Lung (tissue), 12 donors: Measurements from ENCODE around the gene CIBAR2. TPM values are rescaled to one million over a fixed set of nuclear protein-coding genes. Genes with fewer than 3 reads are reported as not detected.

Experiments
- ATAC-seq: fragments of 200-7000 bp; cut with Tn5 transposase; one replicate; pipeline ENCODE4 v1.9.1; 2020; ENCODE audit warnings: moderate number of reproducible peaks; ENCODE audit not compliant: insufficient read depth, low FRiP score
- DNase-seq, 3 donors: peaks; one replicate each; pipeline ENCODE4 v3.0.0-alpha.2; 2013 to 2017
- H3K27ac ChIP-seq, 2 donors: one replicate each; pipeline ENCODE4 v1.5.1; 2013; ENCODE audit warnings: mild to moderate bottlenecking in 2 of 2, moderate library complexity in 2 of 2, control low read depth in 1 of 2, inconsistent platforms in 1 of 2, low read depth in 1 of 2, low read length in 1 of 2
- H3K27me3 ChIP-seq, 3 donors: one replicate each; pipeline ENCODE4 v1.5.1; 2013; ENCODE audit warnings: low read length in 2 of 3; ENCODE audit not compliant: control insufficient read depth in 3 of 3, insufficient read depth in 3 of 3
- H3K36me3 ChIP-seq, 4 donors: one replicate each; pipeline ENCODE4 v1.5.1; 2013; ENCODE audit warnings: low read length in 4 of 4, mild to moderate bottlenecking in 1 of 4, moderate library complexity in 1 of 4; ENCODE audit not compliant: control insufficient read depth in 4 of 4, insufficient read depth in 4 of 4
- H3K4me1 ChIP-seq, 5 donors: one replicate each; pipeline ENCODE4 v1.5.1; 2013; ENCODE audit warnings: low read length in 5 of 5, mild to moderate bottlenecking in 2 of 5, moderate library complexity in 1 of 5; ENCODE audit not compliant: control insufficient read depth in 5 of 5, insufficient read depth in 5 of 5
- H3K4me3 ChIP-seq: one replicate; pipeline ENCODE4 v1.5.1; 2013; ENCODE audit warnings: mild to moderate bottlenecking, control low read depth, moderate library complexity
- H3K9ac ChIP-seq, 2 donors: one replicate each; pipeline ENCODE4 v1.5.1; 2013; ENCODE audit warnings: low read length in 2 of 2, control low read depth in 1 of 2; ENCODE audit not compliant: insufficient read depth in 1 of 2
- H3K9me3 ChIP-seq, 4 donors: one replicate each; pipeline ENCODE4 v1.5.1; 2013; ENCODE audit warnings: low read length in 3 of 4, mild to moderate bottlenecking in 1 of 4, moderate library complexity in 1 of 4; ENCODE audit not compliant: control insufficient read depth in 4 of 4, insufficient read depth in 3 of 4
- WGBS, 2 donors: extraction: QIAGEN DNeasy Blood & Tissue Kit; methylation state at CpG; one replicate each; pipeline ENCODE4 v1.1.7; 2013; 5-methylcytosine and 5-hydroxymethylcytosine counted together
- polyA plus RNA-seq, 2 donors: library from polyadenylated mRNA; stranded (reverse); fragments of 200-250 nt; gene quantifications; one replicate each; pipeline ENCODE4 v1.2.1, GENCODE V29; 2013
- total RNA-seq, 2 donors: library from RNA; depleted of rRNA in 1 of 2; stranded (reverse); fragments of >200 nt in 1 of 2; gene quantifications; one replicate each; pipeline ENCODE4 v1.2.1, GENCODE V29; 2014 to 2021
- TF ChIP-seq, protein P1 (sequence below): IDR thresholded peaks from 2 replicates; pipeline ENCODE4 v1.5.1; 2012; ENCODE audit warnings: mild to moderate bottlenecking; ENCODE audit errors: control extremely low read depth, extremely low read depth
- donor health status: control.
- donor health status: control.
- donor health status: Bipolar disorder and iron deficiency.
- donor health status: healthy.
- donor health status: DM: yes; HTN: yes; CAD: no.

The CIBAR2 gene
- total and polyA plus RNA-seq, 4 donors = 11.8 to 49.0 (median 18.9) TPM

DNA sequence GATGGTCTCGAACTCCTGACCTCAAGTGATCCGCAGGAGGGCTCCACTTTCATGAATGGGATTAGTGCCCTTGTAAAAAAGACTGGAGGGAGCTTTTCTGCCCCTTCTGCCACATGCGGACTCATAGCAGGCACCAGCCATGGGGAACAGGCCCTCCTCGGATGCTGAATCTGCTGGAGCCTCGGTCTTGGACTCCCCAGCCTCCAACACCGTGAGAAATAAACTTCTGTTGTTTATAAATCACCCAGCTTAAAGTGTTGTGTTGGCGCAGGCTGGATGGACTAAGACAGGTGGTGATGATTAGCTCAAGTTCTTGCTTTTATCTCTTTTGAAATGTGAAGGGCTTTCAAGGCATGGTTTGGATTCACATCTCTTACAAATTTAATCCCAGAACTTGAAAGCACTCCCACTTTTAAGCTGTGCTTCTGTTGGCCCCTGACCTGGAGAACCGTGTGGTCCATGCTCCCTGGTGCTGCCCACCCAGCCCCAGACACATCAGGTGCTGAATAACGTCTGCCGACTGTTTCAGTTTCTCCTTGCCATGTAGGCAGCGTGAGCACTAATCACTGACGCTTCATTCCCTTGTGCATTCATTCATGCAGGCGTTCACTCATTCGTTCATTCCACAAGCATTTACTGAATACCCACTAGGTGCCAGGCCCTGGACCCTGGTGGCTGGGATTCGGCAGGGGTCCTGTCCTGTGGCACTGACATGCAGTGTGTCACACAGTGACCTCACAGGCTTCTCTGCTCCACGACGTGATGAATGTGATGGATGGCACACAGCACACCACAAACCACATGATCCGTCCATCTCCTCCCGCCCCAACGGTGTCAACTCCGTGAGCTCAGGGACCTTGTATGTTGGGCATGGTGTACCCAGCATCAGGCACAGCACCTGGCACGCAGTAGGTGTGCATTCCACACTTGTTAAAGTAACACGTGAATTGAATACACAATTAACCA, 8.9 kb downstream of the CIBAR2 start:
- H3K9me3 ChIP-seq = no peaks in the 10 kb centered on the region
- TF ChIP-seq, protein P1, sequence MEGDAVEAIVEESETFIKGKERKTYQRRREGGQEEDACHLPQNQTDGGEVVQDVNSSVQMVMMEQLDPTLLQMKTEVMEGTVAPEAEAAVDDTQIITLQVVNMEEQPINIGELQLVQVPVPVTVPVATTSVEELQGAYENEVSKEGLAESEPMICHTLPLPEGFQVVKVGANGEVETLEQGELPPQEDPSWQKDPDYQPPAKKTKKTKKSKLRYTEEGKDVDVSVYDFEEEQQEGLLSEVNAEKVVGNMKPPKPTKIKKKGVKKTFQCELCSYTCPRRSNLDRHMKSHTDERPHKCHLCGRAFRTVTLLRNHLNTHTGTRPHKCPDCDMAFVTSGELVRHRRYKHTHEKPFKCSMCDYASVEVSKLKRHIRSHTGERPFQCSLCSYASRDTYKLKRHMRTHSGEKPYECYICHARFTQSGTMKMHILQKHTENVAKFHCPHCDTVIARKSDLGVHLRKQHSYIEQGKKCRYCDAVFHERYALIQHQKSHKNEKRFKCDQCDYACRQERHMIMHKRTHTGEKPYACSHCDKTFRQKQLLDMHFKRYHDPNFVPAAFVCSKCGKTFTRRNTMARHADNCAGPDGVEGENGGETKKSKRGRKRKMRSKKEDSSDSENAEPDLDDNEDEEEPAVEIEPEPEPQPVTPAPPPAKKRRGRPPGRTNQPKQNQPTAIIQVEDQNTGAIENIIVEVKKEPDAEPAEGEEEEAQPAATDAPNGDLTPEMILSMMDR = no peak
- no peaks in the 10 kb centered on the region for H3K36me3 ChIP-seq
- 82 to 83% methylated on average over 23 of the region's 23 CpGs for WGBS, 2 donors
- H3K4me3 ChIP-seq = no peak overlapping the region
- H3K9ac ChIP-seq = no peak overlapping the region
- no peaks in the 10 kb centered on the region for H3K4me1 ChIP-seq
- DNase-seq = no peak
- ATAC-seq = no peak
- no peaks in the 10 kb centered on the region for H3K27me3 ChIP-seq
- no peak overlapping the region for H3K27ac ChIP-seq

DNA sequence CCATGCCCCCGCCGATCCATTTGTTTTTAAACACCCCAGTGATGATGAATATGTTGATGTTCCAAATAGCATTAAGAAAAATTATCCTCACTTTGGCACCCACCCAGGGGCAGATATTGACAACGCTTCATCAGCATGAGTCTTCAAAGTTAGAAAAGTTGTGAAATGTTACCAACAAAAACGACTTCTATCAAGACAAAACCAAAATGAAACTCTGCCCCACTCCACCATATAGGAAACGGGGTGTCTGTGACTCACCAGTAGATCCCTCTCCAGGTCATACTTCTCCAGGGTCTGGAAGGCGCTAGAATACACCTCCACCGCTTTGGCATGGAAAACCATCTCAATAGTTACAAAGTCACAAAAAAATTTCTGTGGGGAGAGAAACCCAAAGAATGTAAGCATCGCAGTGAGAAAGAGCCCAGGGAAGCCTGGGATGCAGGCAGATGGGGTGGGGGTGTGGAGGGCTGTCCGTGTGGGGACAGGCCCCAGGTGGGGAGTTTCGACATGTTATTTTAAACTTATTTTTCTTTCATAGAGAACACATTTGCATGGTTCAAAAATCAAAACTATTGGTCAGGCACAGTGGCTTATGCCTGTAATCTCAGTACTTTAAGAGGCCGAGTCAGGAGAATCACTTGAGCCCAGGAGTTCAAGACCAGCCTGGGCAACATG, 10.2 kb downstream of the CIBAR2 start:
- DNase-seq = no peak
- WGBS, 2 donors = 65 to 77% methylated on average over 11 of the region's 11 CpGs
- Histone ChIP-seq H3K4me3 (no peak overlapping the region), H3K36me3 (no peaks in the 10 kb centered on the region), H3K27ac (no peak overlapping the region), H3K9me3 (no peaks in the 10 kb centered on the region), H3K27me3 (no peaks in the 10 kb centered on the region), H3K4me1 (no peaks in the 10 kb centered on the region), H3K9ac (no peak overlapping the region)
- TF ChIP-seq, protein P1 = no peak
- no peak for ATAC-seq

DNA sequence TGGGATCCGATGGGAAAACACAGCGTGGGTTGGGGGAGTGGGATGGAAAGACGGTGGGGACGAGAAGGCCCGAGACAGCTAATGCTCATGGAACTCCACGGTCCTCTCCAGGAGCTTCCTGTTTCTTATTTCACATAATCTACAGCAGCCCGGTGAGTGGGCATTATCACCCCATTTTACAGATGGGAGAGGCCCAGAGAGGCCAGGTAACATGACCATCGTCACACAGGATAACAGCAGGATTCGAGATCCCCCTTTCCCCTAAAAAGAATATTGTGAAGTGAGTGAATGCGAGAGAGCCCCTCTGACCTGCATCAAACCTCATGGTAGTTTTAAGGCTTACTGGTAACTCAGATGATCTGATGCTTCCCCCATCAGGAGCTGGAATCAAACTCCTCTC, 12.0 kb downstream of the CIBAR2 start:
- Histone ChIP-seq H3K9ac (no peak overlapping the region), H3K36me3 (no peaks in the 10 kb centered on the region), H3K4me3 (no peak overlapping the region), H3K27me3 (no peaks in the 10 kb centered on the region), H3K4me1 (no peaks in the 10 kb centered on the region), H3K27ac (no peak overlapping the region), H3K9me3 (no peaks in the 10 kb centered on the region)
- TF ChIP-seq, protein P1 = no peak
- 90 to 94% methylated on average over 10 of the region's 10 CpGs for WGBS, 2 donors
- no peak for ATAC-seq
- no peak for DNase-seq
